Measurements from ENCODE around the gene MYO9A.
A peak's percentile ranks its signal among the peaks of the same experiment; 100 is the strongest.

Gene MYO9A

DNA sequence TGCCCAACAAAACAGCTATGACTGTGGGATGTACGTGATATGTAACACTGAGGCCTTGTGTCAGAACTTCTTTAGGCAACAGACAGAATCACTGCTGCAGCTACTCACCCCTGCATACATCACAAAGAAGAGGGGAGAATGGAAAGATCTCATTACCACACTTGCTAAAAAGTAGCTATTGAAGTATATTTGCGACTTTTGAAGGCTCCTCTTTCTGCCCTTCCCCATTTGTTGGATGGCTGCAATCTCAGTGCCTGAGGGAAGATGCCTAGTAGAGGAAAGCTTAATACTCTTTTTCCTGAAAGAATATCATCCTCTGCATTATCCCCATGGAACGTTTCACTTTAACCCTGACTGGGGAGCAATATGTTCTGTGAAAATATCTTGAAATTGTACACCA is 22.1 kb upstream of the MYO9A start:
- TF ChIP-seq ZNF221 (tag by site-specific recombination; IDR thresholded peaks at IDR 0.05; ENCODE audit: borderline replicate concordance) (no peak), MZF1 (tag by site-specific recombination; IDR thresholded peaks at IDR 0.05; ENCODE audit: borderline replicate concordance) (peak; percentile 96; the same call in 1 of the 2 replicates)
- Histone ChIP-seq H3K4me1 (ENCODE audit: control insufficient read depth, insufficient read depth, low read length) (peaks cover 41% of the 10 kb centered on the region), H3K9me3 (ENCODE audit: control insufficient read depth, insufficient read depth, low read depth, low read length) (no peaks in the 10 kb centered on the region), H3K4me3 (ENCODE audit: low read depth, low read length) (no peak overlapping the region), H3K36me3 (ENCODE audit: control insufficient read depth in 2 of 2, insufficient read depth in 1 of 2, low read length in 2 of 2) (no peaks in the 10 kb centered on the region), H3K27ac (ENCODE audit: extremely low read depth, low read depth, low read length) (no peak overlapping the region)
- ChIA-PET POLR2A (interaction anchor here (1.8 kb wide), 1 partner anchor 23 kb away, joined by 8 read pairs; the partner anchor contains the start of genes MYO9A and SENP8), CTCF (interaction anchor here (0.6 to 2.0 kb wide), 4 partner anchors 10 to 107 kb away, joined by 3 to 5 read pairs (median 4); no protein-coding TSS in a partner anchor)

DNA sequence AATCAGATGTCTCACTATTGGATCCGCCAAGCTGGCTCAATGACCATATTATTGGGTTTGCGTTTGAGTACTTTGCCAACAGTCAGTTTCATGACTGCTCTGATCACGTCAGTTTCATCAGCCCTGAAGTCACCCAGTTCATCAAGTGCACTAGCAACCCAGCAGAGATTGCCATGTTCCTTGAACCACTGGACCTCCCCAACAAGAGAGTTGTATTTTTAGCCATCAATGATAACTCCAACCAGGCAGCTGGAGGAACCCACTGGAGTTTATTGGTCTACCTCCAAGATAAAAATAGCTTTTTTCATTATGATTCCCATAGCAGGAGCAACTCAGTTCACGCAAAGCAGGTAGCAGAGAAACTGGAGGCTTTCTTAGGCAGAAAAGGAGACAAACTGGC is 21.7 kb upstream of the MYO9A start:
- Histone ChIP-seq H3K36me3 (ENCODE audit: control insufficient read depth in 2 of 2, insufficient read depth in 1 of 2, low read length in 2 of 2) (no peaks in the 10 kb centered on the region), H3K4me1 (ENCODE audit: control insufficient read depth, insufficient read depth, low read length) (peaks cover 43% of the 10 kb centered on the region), H3K27ac (ENCODE audit: extremely low read depth, low read depth, low read length) (no peak overlapping the region), H3K9me3 (ENCODE audit: control insufficient read depth, insufficient read depth, low read depth, low read length) (no peaks in the 10 kb centered on the region), H3K4me3 (ENCODE audit: low read depth, low read length) (no peak overlapping the region)
- CTCF ChIA-PET, result interaction anchor here (0.6 to 2.0 kb wide), 8 partner anchors 10 to 607 kb away, joined by 3 to 5 read pairs (median 4); partner anchors contain the start of genes MYO9A, PKM and SENP8
- POLR2A ChIA-PET, result interaction anchor here (0.6 to 1.8 kb wide), 2 partner anchors 22 to 396 kb away, joined by 5 to 8 read pairs; partner anchors contain the start of genes MYO9A and SENP8
- TF ChIP-seq ZNF2 (tag by site-specific recombination; IDR thresholded peaks at IDR 0.05) (no peak), ZNF654 (tag by site-specific recombination; IDR thresholded peaks at IDR 0.05; ENCODE audit: low read depth) (no peak), KLF8 (tag by site-specific recombination; IDR thresholded peaks at IDR 0.05) (no peak), ZNF624 (tag by site-specific recombination; IDR thresholded peaks at IDR 0.05) (no peak), ZNF138 (tag by site-specific recombination; IDR thresholded peaks at IDR 0.05; ENCODE audit: borderline replicate concordance) (no peak), ZNF660 (tag by site-specific recombination; IDR thresholded peaks at IDR 0.05) (no peak), HOXC10 (CRISPR knock-in tag; IDR thresholded peaks at IDR 0.05) (no peak), ZBTB17 (tag by site-specific recombination; IDR thresholded peaks at IDR 0.05) (no peak), WT1 (tag by site-specific recombination; IDR thresholded peaks at IDR 0.05) (no peak)
- TF ChIP-seq, protein P1, sequence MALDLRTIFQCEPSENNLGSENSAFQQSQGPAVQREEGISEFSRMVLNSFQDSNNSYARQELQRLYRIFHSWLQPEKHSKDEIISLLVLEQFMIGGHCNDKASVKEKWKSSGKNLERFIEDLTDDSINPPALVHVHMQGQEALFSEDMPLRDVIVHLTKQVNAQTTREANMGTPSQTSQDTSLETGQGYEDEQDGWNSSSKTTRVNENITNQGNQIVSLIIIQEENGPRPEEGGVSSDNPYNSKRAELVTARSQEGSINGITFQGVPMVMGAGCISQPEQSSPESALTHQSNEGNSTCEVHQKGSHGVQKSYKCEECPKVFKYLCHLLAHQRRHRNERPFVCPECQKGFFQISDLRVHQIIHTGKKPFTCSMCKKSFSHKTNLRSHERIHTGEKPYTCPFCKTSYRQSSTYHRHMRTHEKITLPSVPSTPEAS (tag by site-specific recombination; IDR thresholded peaks at IDR 0.05), result no peak
- TF ChIP-seq, protein P2, sequence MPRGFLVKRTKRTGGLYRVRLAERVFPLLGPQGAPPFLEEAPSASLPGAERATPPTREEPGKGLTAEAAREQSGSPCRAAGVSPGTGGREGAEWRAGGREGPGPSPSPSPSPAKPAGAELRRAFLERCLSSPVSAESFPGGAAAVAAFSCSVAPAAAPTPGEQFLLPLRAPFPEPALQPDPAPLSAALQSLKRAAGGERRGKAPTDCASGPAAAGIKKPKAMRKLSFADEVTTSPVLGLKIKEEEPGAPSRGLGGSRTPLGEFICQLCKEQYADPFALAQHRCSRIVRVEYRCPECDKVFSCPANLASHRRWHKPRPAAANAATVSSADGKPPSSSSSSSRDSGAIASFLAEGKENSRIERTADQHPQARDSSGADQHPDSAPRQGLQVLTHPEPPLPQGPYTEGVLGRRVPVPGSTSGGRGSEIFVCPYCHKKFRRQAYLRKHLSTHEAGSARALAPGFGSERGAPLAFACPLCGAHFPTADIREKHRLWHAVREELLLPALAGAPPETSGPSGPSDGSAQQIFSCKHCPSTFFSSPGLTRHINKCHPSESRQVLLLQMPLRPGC (tag by site-specific recombination; IDR thresholded peaks at IDR 0.05), result no peak
- TF ChIP-seq, protein P3, sequence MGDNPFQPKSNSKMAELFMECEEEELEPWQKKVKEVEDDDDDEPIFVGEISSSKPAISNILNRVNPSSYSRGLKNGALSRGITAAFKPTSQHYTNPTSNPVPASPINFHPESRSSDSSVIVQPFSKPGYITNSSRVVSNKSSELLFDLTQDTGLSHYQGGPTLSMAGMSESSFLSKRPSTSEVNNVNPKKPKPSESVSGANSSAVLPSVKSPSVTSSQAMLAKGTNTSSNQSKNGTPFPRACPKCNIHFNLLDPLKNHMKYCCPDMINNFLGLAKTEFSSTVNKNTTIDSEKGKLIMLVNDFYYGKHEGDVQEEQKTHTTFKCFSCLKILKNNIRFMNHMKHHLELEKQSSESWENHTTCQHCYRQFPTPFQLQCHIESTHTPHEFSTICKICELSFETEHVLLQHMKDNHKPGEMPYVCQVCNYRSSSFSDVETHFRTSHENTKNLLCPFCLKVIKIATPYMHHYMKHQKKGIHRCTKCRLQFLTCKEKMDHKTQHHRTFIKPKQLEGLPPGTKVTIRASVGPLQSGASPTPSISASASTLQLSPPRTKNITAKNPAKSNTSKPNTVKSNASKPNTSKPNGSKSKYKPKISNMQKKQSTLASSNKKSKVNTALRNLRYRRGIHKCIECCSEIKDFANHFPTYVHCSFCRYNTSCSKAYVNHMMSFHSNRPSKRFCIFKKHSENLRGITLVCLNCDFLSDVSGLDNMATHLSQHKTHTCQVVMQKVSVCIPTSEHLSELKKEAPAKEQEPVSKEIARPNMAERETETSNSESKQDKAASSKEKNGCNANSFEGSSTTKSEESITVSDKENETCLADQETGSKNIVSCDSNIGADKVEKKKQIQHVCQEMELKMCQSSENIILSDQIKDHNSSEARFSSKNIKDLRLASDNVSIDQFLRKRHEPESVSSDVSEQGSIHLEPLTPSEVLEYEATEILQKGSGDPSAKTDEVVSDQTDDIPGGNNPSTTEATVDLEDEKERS (tag by site-specific recombination; IDR thresholded peaks at IDR 0.05), result no peak
